AG04449 (cell line): ENCODE results near the gene GALNT1.

Experiments used
- CTCF ChIA-PET: fragments of 350-600 bp; formaldehyde crosslinking; extraction: SDS; loops from one replicate; lab custom pipeline; 2021; ENCODE audit warnings: antibody characterized with exemption; lab: Yijun Ruan, JAX
- POLR2A ChIA-PET: fragments of 400-600, 350-600 bp; formaldehyde crosslinking; extraction: SDS; loops from one replicate; lab custom pipeline; 2020; ENCODE audit warnings: antibody characterized with exemption, inconsistent platforms; lab: Yijun Ruan, JAX
- DNase-seq: peaks from one replicate; pipeline ENCODE4 v3.0.0-alpha.2; 2010; ENCODE audit warnings: low read depth, low spot score
- H3K4me3 ChIP-seq: 2 replicates; pipeline ENCODE4 v1.5.1; 2011; ENCODE audit warnings: low read depth, mild to moderate bottlenecking, control low read depth, low read length
- TF ChIP-seq, protein P1 (sequence below): IDR thresholded peaks from one replicate; pipeline ENCODE4 v1.5.1; 2011; ENCODE audit warnings: mild to moderate bottlenecking, moderate library complexity, low read length, control low read depth, inconsistent platforms; ENCODE audit not compliant: insufficient read depth; ENCODE audit errors: missing control alignments

The GALNT1 gene

DNA sequence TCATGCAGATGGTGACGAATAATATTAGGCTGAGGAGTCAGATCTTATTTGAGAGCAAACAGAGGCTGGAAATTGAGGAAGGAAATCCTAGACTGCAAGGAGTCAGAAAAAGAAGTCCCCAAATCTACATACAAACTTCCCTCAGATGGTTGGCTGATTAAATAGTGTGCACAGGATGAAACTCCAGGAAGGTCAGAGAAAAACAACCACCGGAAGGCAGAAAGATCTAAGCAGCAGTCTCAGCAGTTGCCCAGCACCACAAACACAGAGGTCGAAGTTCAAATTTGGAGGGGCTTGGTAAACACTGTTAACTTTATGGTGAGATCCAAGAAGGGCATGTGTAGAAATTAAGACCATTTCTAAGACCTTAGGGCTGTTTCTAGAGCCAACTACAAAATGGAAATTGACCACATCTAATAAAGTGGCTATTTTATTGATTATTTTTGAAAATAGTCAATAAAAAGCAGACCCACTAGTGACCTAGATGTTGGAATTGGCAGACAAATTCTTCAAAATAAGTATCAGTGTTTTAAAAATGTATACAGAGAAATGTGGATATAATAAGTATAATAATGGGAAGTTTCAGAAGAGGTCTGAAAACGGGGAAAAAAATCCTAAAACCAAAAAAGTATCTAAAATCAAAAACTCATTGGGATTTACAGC is 134.8 kb downstream of the GALNT1 start:
- DNase-seq, result no peak
- ChIA-PET POLR2A (no interaction called here), CTCF (no interaction called here)
- TF ChIP-seq, protein P1, sequence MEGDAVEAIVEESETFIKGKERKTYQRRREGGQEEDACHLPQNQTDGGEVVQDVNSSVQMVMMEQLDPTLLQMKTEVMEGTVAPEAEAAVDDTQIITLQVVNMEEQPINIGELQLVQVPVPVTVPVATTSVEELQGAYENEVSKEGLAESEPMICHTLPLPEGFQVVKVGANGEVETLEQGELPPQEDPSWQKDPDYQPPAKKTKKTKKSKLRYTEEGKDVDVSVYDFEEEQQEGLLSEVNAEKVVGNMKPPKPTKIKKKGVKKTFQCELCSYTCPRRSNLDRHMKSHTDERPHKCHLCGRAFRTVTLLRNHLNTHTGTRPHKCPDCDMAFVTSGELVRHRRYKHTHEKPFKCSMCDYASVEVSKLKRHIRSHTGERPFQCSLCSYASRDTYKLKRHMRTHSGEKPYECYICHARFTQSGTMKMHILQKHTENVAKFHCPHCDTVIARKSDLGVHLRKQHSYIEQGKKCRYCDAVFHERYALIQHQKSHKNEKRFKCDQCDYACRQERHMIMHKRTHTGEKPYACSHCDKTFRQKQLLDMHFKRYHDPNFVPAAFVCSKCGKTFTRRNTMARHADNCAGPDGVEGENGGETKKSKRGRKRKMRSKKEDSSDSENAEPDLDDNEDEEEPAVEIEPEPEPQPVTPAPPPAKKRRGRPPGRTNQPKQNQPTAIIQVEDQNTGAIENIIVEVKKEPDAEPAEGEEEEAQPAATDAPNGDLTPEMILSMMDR, result no peak
- no peak overlapping the region for H3K4me3 ChIP-seq

DNA sequence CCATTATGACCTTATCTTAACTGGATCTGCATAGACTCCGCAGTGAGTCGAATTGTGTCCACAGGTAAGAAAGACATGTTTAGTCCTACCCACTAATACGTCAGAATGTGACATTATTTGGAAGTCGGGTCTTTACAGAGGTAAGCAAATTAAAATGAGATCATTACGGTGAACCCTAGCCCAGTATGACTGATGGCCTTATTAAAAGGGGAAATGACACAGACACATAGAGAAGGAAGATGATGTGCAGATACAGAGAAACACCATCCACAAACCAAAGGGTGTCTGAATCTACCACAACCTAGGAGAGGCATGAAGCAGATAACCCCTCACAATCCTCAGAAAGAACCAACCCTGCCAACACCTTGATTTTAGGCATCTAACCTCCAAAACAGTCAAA is 135.6 kb downstream of the GALNT1 start:
- CTCF ChIA-PET, result no interaction called here
- POLR2A ChIA-PET, result no interaction called here
- no peak overlapping the region for H3K4me3 ChIP-seq
- TF ChIP-seq, protein P1, result no peak
- DNase-seq, result no peak

DNA sequence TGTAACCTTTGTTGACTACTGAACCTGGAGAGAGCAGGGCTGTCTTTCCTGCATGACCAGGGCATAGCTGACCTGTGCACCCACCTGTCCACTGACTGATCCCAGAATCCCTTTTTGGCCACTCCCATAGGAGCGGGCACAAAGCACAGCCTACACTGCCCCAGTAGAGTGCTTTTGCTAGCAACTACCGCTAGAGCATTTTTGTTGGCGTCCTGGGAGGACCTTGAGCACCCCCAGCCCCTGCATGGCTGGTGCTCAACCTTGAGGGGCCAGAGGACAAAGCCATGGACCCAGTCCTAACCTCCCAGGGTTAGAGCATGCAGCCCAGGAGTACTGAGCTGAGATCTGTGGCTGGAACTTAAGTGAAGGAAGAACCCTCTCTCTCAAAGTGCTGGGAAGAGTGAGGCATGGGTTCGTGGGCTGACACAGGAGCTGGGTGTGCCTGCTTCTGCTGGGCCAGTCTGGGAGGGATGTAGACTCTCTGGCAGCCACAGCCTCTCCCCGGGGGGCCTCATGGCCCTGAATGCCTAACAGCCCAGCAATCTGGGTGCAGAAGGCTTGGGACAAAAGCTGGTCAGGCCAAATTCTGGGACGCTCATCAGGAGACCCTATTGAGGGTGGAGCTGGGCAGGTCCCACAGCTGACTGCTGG is 140.0 kb downstream of the GALNT1 start:
- TF ChIP-seq, protein P1, result no peak
- no peak for DNase-seq
- CTCF ChIA-PET, result no interaction called here
- POLR2A ChIA-PET, result no interaction called here
- no peak overlapping the region for H3K4me3 ChIP-seq

DNA sequence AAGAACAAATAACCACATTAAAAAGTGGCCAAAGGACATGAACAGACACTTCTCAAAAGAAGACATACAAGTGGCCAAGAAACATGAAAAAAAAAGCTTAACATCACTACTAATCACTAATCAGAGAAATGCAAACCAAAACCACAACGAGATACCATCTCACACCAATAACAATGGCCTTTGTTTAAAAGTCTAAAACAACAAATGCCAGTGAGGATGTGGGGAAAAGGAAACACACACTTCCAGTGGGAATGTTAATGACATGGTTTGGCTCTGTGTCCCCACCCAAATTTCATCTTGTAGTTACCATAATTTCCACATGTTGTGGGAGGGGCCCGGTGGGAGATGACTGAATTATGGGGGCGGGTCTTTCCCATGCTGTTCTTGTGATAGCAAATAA is 147.1 kb downstream of the GALNT1 start:
- no peak overlapping the region for H3K4me3 ChIP-seq
- CTCF ChIA-PET, result no interaction called here
- TF ChIP-seq, protein P1, result no peak
- DNase-seq, result no peak
- POLR2A ChIA-PET, result no interaction called here

DNA sequence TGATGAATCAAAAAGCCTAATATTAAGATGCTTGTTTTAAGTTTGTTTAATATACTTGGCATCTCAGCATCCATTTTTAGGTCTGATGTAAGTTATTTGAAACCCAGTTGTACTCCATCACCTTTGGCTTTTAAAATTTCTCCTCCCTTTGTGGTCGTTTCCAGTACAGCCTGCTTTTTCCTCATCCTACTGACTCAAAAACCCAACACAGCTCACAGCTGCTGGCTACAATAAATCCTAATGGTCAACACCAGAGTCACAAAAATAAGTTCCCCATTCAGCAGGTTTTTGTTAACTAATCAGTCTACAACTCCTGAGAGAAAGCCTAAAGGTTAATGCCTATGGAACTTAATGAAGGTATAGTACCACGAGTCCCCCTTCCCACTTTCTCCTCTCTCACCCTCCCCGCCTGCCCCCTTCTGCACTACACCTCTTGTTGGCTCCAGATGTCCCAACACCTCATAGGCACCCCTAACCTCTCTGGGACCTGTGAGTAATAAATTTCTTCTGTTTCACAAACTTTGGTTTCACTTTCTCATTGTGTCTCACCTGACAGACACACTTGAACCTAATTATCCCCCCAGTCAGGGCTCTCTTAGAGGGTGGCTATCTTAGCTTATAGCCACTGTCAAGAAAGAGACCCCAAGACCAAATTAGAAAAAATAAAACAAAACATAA is 148.6 kb downstream of the GALNT1 start:
- TF ChIP-seq, protein P1, result no peak
- ChIA-PET POLR2A (no interaction called here), CTCF (interaction anchor here (2.2 kb wide), 1 partner anchor 344 kb away, joined by 7 read pairs; no protein-coding TSS in a partner anchor)
- DNase-seq, result no peak
- H3K4me3 ChIP-seq, result no peak overlapping the region
